ENCODE measurements around the gene ADAMTS16.
A peak's percentile ranks its signal among the peaks of the same experiment; 100 is the strongest.

Gene ADAMTS16

GRCh38 chr5:5330728-5331452, 190.8 kb downstream of the ADAMTS16 start:
- no peak for DNase-seq (ENCODE audit: low read depth in 2 of 2)
- no peak overlapping the region for H3K4me3 ChIP-seq (replicated peaks in 1 of 2; ENCODE audit: low read depth in 2 of 2, low read length in 2 of 2)
- TF ChIP-seq, protein P1, sequence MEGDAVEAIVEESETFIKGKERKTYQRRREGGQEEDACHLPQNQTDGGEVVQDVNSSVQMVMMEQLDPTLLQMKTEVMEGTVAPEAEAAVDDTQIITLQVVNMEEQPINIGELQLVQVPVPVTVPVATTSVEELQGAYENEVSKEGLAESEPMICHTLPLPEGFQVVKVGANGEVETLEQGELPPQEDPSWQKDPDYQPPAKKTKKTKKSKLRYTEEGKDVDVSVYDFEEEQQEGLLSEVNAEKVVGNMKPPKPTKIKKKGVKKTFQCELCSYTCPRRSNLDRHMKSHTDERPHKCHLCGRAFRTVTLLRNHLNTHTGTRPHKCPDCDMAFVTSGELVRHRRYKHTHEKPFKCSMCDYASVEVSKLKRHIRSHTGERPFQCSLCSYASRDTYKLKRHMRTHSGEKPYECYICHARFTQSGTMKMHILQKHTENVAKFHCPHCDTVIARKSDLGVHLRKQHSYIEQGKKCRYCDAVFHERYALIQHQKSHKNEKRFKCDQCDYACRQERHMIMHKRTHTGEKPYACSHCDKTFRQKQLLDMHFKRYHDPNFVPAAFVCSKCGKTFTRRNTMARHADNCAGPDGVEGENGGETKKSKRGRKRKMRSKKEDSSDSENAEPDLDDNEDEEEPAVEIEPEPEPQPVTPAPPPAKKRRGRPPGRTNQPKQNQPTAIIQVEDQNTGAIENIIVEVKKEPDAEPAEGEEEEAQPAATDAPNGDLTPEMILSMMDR (IDR thresholded peaks at IDR 0.05; ENCODE audit: low read depth, low read length) = no peak

DNA sequence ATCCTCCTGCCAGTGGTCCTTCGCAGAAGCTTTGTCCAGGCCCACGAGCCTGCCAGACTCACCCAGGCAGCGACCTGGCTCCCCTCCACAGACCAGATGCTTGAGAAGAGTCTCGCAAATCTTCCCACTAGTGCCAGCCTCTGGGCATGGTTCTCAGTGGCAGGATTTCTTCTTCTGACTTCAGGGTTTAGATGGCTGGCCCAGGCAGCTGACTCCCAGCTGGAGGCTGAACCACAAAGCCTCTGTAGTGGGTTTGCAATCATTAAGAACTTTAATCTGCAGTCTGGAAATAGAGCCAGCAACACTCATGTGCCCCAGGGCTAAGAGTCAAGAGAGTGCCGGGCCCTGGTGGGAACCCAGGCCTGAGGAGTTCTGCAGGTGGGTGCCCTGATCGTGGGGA, 191.7 kb downstream of the ADAMTS16 start:
- TF ChIP-seq, protein P1 (IDR thresholded peaks at IDR 0.05; ENCODE audit: low read depth, low read length) = no peak
- no peak overlapping the region for H3K4me3 ChIP-seq (replicated peaks in 1 of 2; ENCODE audit: low read depth in 2 of 2, low read length in 2 of 2)
- no peak for DNase-seq (ENCODE audit: low read depth in 2 of 2)

GRCh38 chr5:5332287-5332686, 192.2 kb downstream of the ADAMTS16 start:
- H3K4me3 ChIP-seq (replicated peaks in 1 of 2; ENCODE audit: low read depth in 2 of 2, low read length in 2 of 2) = no peak overlapping the region
- TF ChIP-seq, protein P1 (IDR thresholded peaks at IDR 0.05; ENCODE audit: low read depth, low read length) = no peak
- no peak for DNase-seq (ENCODE audit: low read depth in 2 of 2)

- TF ChIP-seq, protein P1 (IDR thresholded peaks at IDR 0.05; ENCODE audit: low read depth, low read length) = no peak
- DNase-seq (ENCODE audit: low read depth in 2 of 2) = no peak
Measured at GRCh38 chr5:5335107-5335506, 195.0 kb downstream of the ADAMTS16 start.

GRCh38 chr5:5335700-5336264, 195.7 kb downstream of the ADAMTS16 start:
- DNase-seq (ENCODE audit: low read depth in 2 of 2) = peak; percentile 24 to 28
- H3K4me3 ChIP-seq (replicated peaks in 1 of 2; ENCODE audit: low read depth in 2 of 2, low read length in 2 of 2) = no peak overlapping the region
- TF ChIP-seq, protein P1 (IDR thresholded peaks at IDR 0.05; ENCODE audit: low read depth, low read length) = no peak

More at GRCh38 chr5:5335107-5335506, 195.0 kb downstream of the ADAMTS16 start:
- H3K4me3 ChIP-seq (replicated peaks in 1 of 2; ENCODE audit: low read depth in 2 of 2, low read length in 2 of 2) = no peak overlapping the region

GRCh38 chr5:5339257-5339656, 199.1 kb downstream of the ADAMTS16 start:
- no peak for DNase-seq (ENCODE audit: low read depth in 2 of 2)
- no peak overlapping the region for H3K4me3 ChIP-seq (replicated peaks in 1 of 2; ENCODE audit: low read depth in 2 of 2, low read length in 2 of 2)
- TF ChIP-seq, protein P1 (IDR thresholded peaks at IDR 0.05; ENCODE audit: low read depth, low read length) = no peak
